Right renal pelvis (tissue), 4 donors: ENCODE measurements around the gene KYAT1. TPM values are rescaled to one million over a fixed set of nuclear protein-coding genes. Genes with fewer than 3 reads are reported as not detected.

Source experiments
- DNase-seq, 4 donors: peaks; one replicate each; pipeline ENCODE4 v3.0.0-alpha.2; 2013; ENCODE audit warnings: low read depth in 4 of 4, low spot score in 3 of 4, missing footprints in 1 of 4
- polyA plus RNA-seq, 4 donors: library from polyadenylated mRNA; unstranded; fragments of 120-200 nt; gene quantifications; one replicate each; pipeline ENCODE4 v1.2.1, GENCODE V29; 2013; ENCODE audit not compliant: insufficient read length in 4 of 4

KYAT1 gene
- polyA plus RNA-seq, 4 donors, result 21.6 to 23.6 (median 22.5) TPM

GRCh38 chr9:128909859-128910258 is 28.1 kb upstream of the KYAT1 start:
- DNase-seq, result no peak

GRCh38 chr9:128908372-128908771 is 26.6 kb upstream of the KYAT1 start:
- DNase-seq, result no peak

DNA sequence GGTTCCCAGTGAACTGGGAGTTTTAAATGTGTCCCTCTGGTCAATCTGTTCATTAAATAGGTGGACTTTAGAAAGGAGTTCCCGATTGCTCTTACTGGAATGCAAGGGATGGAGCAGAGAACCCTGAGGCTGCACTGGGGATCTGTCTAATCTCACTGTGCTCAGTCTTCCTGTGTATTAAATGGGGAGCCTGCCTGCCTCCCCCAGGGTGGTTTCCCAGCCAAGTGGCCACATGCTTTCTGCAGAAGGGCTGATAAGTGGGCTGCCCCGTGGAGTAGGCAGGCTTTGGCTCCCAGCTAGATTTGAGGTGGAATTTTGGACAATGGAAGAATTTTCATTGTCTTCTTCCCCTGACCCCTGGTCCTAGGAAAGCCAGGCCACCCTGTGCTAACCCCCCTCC is 25.0 kb upstream of the KYAT1 start:
- DNase-seq, result no peak

- DNase-seq, result no peak
Observed at GRCh38 chr9:128905964-128906363, 24.2 kb upstream of the KYAT1 start.

GRCh38 chr9:128903871-128904620 is 22.3 kb upstream of the KYAT1 start:
- DNase-seq, result no peak

- no peak for DNase-seq
Observed at GRCh38 chr9:128903079-128903461, 21.3 kb upstream of the KYAT1 start.

DNA sequence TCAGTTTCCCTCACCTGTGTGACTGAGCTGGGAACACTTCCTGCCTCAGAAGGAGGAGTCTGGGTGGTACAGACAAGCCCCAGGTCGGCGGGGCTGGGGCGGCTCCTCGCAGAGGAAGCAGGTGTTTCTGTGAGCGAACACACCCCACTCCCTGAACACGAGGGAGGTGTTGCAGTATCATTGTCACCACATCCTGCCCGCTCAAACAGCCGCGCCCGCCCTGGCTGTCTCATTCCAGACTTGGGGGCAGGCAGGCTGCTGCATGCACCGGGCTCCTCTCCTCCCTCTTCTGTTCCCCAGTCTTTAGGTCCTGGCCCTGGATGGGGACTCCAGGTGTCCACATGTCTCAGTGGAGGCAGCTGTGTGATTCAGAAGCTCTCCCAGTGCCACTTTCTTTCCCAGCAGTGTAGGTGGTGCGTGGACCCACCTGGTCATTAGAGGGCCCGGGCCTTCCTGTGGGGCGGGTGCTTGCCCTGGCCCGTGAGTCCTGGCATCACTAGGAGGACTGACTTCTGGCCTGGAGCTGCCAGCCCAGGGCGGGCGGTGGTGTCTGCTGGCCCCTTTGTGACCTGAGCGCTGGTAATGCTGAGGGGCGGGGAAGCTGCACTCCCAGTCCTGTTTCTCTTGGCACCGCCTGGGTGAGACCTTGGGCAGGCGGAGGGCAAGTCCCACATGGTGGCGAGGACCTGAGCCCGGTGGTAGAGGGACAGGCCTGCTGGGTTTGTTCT is 20.8 kb upstream of the KYAT1 start:
- no peak for DNase-seq

GRCh38 chr9:128901822-128902221 is 20.1 kb upstream of the KYAT1 start:
- no peak for DNase-seq

- DNase-seq, result no peak
Observed at GRCh38 chr9:128901379-128901778, 19.6 kb upstream of the KYAT1 start.

DNA sequence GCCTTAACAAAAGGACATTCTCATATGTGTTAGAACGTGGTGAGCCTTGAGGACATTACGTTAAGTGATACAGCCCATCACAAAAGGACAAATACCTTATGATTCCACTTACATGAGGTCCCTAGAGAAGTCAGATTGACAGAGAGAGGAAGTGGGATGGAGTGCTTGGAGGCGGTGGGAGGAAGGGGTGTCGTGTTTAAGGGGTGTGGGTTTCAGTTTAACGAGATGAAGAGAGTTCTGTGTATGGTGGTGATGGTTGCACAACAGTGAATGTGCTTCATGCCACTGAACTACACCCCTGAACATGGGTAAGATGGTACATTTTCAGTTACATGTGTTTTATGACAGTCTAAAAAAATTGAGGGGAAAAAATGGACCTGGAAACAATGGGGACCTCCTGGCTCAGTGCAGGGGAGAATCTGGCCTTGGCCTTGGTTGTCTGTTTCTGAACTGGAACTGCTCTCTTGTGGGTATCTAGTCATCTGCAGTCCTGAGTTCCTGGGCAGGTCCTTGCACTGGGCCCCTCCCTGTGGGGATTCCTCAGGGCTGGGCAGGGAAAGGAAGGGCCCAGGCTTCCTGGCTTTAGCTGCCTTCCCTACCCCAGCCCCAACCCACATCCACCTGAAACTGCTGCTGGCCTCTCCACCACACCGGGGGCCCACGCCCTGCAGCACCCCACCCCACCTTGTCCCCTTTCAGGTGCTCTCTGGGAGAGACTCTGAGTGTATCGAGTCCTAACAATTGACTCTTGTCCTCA is 18.0 kb upstream of the KYAT1 start:
- no peak for DNase-seq

GRCh38 chr9:128898845-128899565 is 17.3 kb upstream of the KYAT1 start:
- DNase-seq, result no peak

DNA sequence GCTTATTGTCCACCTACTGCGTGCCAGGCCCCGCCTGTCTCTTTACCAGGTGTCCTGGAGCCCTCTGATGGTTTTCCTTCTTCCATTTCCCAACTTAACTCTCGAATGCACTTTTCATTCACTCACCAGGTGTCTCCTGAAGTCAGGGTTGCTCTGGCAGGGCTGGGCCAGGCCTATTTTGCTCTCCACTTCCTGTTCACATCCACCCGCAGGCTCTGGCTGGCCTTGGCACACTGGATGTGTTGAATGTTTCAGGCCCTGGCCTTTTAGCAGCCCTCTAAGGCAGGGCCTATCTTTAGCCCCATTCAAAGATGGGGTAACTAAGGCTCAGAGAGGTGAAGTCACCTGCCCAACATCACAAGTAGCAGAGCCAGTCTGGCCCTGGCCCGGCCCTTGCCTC is 16.6 kb upstream of the KYAT1 start:
- DNase-seq, result no peak

- no peak for DNase-seq
Observed at GRCh38 chr9:128895556-128895955, 13.8 kb upstream of the KYAT1 start.

- DNase-seq, result no peak
Observed at GRCh38 chr9:128894764-128895163, 13.0 kb upstream of the KYAT1 start.

GRCh38 chr9:128893354-128893753 is 11.6 kb upstream of the KYAT1 start:
- DNase-seq, result no peak

- DNase-seq, result no peak
Observed at GRCh38 chr9:128892221-128892921, 10.6 kb upstream of the KYAT1 start.

- DNase-seq, result no peak
Observed at GRCh38 chr9:128891321-128892220, 9.8 kb upstream of the KYAT1 start.

DNA sequence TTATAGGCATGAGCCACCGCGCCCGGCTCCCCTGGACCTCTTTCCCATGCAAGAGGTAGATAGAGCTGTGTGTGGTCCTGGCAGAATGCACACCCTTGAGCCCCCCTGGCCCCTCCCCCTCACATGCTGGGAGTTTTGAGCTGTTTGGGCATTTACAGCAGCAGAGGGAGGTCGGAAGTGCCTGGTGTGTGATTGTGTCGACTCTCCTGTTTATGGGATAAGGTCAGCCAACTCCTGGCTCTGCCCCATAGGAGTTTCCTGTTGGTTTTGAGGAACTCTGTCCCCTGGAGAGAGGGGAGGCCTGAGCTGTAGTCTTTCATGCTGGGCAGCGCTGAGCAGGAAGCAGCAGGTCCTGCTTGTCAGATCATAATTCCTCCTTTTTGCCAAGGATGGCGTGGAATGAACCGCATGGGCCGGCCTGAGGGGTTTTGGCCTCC is 6.2 kb upstream of the KYAT1 start:
- DNase-seq, result no peak

DNA sequence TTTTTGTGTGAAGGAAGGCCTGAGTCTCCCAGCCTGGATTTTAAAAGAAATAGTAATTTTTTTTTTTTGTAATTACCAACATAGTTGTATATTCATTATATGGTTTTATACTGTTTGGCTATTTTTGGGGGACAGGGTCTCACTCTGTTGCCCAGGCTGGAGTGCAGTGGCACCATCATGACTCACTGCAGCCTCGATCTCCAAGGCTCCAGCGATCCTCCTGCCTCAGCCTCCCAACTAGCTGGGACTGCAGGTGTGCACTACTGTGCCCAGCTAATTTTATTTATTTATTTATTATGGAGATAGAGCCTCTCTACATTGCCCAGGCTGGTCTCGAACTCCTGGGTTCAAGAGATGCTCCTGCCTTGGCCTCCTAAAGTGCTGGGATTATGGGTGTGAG is 5.3 kb upstream of the KYAT1 start:
- no peak for DNase-seq
